ENCODE results near the gene HIVEP3.
A peak's percentile ranks its signal among the peaks of the same experiment; 100 is the strongest.

The HIVEP3 gene

GRCh38 chr1:41762777-41763176 is 155.9 kb downstream of the HIVEP3 start:
- H3K4me1 ChIP-seq (ENCODE audit: insufficient read depth, low read length): peaks cover 4% of the 10 kb centered on the region; the same call in 1 of the 2 replicates
- no peak for ATAC-seq (ENCODE audit: insufficient read depth, low read depth)

GRCh38 chr1:41762251-41762650 is 156.5 kb downstream of the HIVEP3 start:
- no peak for DNase-seq
- TF ChIP-seq EZH2 (IDR thresholded peaks at IDR 0.05; ENCODE audit: borderline replicate concordance, low read depth, low read length, severe bottlenecking) (no peak), CTCF (IDR thresholded peaks at IDR 0.05; ENCODE audit: borderline replicate concordance, extremely low read depth, low read length, poor library complexity, severe bottlenecking) (no peak)
- no peak overlapping the region for H3K4me3 ChIP-seq (ENCODE audit: low read depth in 1 of 2, low read length in 2 of 2)
- no peak overlapping the region for H3K4me2 ChIP-seq (ENCODE audit: insufficient read depth, low read length)
- no peak overlapping the region for H2AFZ ChIP-seq (ENCODE audit: low read depth, low read length)
- peaks cover 20% of the 10 kb centered on the region for H3K9me3 ChIP-seq (ENCODE audit: insufficient read depth, low read length, severe bottlenecking)
- H3K36me3 ChIP-seq (ENCODE audit: insufficient read depth, low read length): peaks cover 36% of the 10 kb centered on the region
- peaks cover 99% of the 10 kb centered on the region for H3K79me2 ChIP-seq (ENCODE audit: insufficient read depth, low read length)
- no peak overlapping the region for H3K9ac ChIP-seq (ENCODE audit: low read depth, low read length)
- H3K27ac ChIP-seq (ENCODE audit: low read length): 0 out of 2 replicates have a peak overlapping the region, but pooled peaks have one; percentile 4
- H3K4me1 ChIP-seq (ENCODE audit: insufficient read depth, low read length): peaks cover 3% of the 10 kb centered on the region; the same call in 1 of the 2 replicates
- peaks cover 47% of the 10 kb centered on the region for H4K20me1 ChIP-seq (ENCODE audit: insufficient read depth, low read length)
- H3K27me3 ChIP-seq (ENCODE audit: insufficient read depth, low read length, poor library complexity): no peaks in the 10 kb centered on the region
- ATAC-seq (ENCODE audit: insufficient read depth, low read depth): no peak

More at GRCh38 chr1:41762777-41763176, 155.9 kb downstream of the HIVEP3 start:
- H2AFZ ChIP-seq (ENCODE audit: low read depth, low read length): no peak overlapping the region
- H4K20me1 ChIP-seq (ENCODE audit: insufficient read depth, low read length): peaks cover 52% of the 10 kb centered on the region
- no peak overlapping the region for H3K9ac ChIP-seq (ENCODE audit: low read depth, low read length)
- no peak overlapping the region for H3K4me2 ChIP-seq (ENCODE audit: insufficient read depth, low read length)
- peaks cover 100% of the 10 kb centered on the region for H3K79me2 ChIP-seq (ENCODE audit: insufficient read depth, low read length)
- DNase-seq: no peak
- peaks cover 20% of the 10 kb centered on the region for H3K9me3 ChIP-seq (ENCODE audit: insufficient read depth, low read length, severe bottlenecking)
- no peaks in the 10 kb centered on the region for H3K27me3 ChIP-seq (ENCODE audit: insufficient read depth, low read length, poor library complexity)
- 0 out of 2 replicates have a peak overlapping the region, but pooled peaks have one; percentile 4 for H3K27ac ChIP-seq (ENCODE audit: low read length)
- no peak overlapping the region for H3K4me3 ChIP-seq (ENCODE audit: low read depth in 1 of 2, low read length in 2 of 2)
- no peak for TF ChIP-seq EZH2 (IDR thresholded peaks at IDR 0.05; ENCODE audit: borderline replicate concordance, low read depth, low read length, severe bottlenecking)
- peaks cover 38% of the 10 kb centered on the region for H3K36me3 ChIP-seq (ENCODE audit: insufficient read depth, low read length)

- no peak for DNase-seq
- H3K4me2 ChIP-seq (ENCODE audit: insufficient read depth, low read length): no peak overlapping the region
Observed at GRCh38 chr1:41758904-41759548, 159.7 kb downstream of the HIVEP3 start.

More at GRCh38 chr1:41758904-41759548, 159.7 kb downstream of the HIVEP3 start:
- H3K9ac ChIP-seq (ENCODE audit: low read depth, low read length): no peak overlapping the region
- no peak for ATAC-seq (ENCODE audit: insufficient read depth, low read depth)
- no peak overlapping the region for H2AFZ ChIP-seq (ENCODE audit: low read depth, low read length)
- no peaks in the 10 kb centered on the region for H3K27me3 ChIP-seq (ENCODE audit: insufficient read depth, low read length, poor library complexity)
- H3K36me3 ChIP-seq (ENCODE audit: insufficient read depth, low read length): peaks cover 26% of the 10 kb centered on the region
- peaks cover 20% of the 10 kb centered on the region for H3K9me3 ChIP-seq (ENCODE audit: insufficient read depth, low read length, severe bottlenecking)
- H3K79me2 ChIP-seq (ENCODE audit: insufficient read depth, low read length): peaks cover 96% of the 10 kb centered on the region
- peaks cover 24% of the 10 kb centered on the region for H3K4me1 ChIP-seq (ENCODE audit: insufficient read depth, low read length)
- H3K27ac ChIP-seq (ENCODE audit: low read length): no peak overlapping the region
- no peak overlapping the region for H3K4me3 ChIP-seq (ENCODE audit: low read depth in 1 of 2, low read length in 2 of 2)
- peaks cover 52% of the 10 kb centered on the region for H4K20me1 ChIP-seq (ENCODE audit: insufficient read depth, low read length)
- TF ChIP-seq EZH2 (IDR thresholded peaks at IDR 0.05; ENCODE audit: borderline replicate concordance, low read depth, low read length, severe bottlenecking) (no peak), CTCF (IDR thresholded peaks at IDR 0.05; ENCODE audit: borderline replicate concordance, extremely low read depth, low read length, poor library complexity, severe bottlenecking) (no peak)

Data from DND-41 (cell line).